ENCODE results near the gene RDH11. TPM values are rescaled to one million over a fixed set of nuclear protein-coding genes. Genes with fewer than 3 reads are reported as not detected.

Gene RDH11
- total RNA-seq, 1 experiment from 2014 or later = 23.8 TPM

- no peaks in the 10 kb centered on the region for H3K9me3 ChIP-seq
- H3K4me3 ChIP-seq = no peak overlapping the region
- DNase-seq = no peak
- H3K27me3 ChIP-seq = no peaks in the 10 kb centered on the region
- no peaks in the 10 kb centered on the region for H3K36me3 ChIP-seq
Measured at GRCh38 chr14:67638642-67639041, 56.9 kb downstream of the RDH11 start.

GRCh38 chr14:67636361-67636919, 59.1 kb downstream of the RDH11 start:
- Histone ChIP-seq H3K27me3 (no peaks in the 10 kb centered on the region), H3K4me3 (no peak overlapping the region), H3K36me3 (no peaks in the 10 kb centered on the region), H3K9me3 (no peaks in the 10 kb centered on the region)
- DNase-seq = no peak

DNA sequence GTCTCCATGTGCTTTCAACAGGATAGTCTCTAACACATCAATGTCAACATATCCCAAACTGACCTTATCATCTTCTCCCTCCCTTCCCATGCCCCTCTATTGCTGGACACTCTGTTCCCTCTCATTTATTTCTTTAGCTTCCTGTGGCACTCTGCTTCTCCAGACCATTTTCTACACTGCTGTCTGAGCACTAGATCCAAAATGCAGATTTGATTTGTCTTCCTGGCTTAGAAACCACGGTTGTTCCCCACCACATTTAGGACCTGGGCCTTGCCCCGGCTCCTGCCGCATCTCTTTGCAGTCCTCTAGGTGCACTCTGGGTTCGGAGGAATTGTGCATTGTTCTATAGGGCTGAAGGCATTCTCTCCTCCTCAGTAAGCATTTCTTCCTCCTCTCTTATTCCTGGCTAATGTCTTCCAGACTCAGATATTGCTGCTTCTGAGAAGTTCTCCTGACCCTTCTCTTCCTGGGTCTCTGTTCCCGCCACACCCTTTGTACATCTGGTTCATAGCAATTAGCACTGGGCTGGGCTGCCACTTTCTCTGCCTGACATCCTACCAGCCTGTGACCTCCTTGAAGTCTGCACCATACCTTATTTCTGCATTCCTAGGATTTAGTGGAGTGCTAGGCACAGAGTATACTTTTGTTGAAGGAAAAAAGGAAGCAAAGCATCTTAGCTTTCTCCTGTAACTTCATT, 62.0 kb downstream of the RDH11 start:
- no peak for DNase-seq
- H3K27me3 ChIP-seq = no peaks in the 10 kb centered on the region
- no peaks in the 10 kb centered on the region for H3K9me3 ChIP-seq
- H3K4me3 ChIP-seq = no peak overlapping the region
- H3K36me3 ChIP-seq = no peaks in the 10 kb centered on the region

GRCh38 chr14:67630938-67631337, 64.6 kb downstream of the RDH11 start:
- no peaks in the 10 kb centered on the region for H3K36me3 ChIP-seq
- H3K27me3 ChIP-seq = no peaks in the 10 kb centered on the region
- no peak for DNase-seq

DNA sequence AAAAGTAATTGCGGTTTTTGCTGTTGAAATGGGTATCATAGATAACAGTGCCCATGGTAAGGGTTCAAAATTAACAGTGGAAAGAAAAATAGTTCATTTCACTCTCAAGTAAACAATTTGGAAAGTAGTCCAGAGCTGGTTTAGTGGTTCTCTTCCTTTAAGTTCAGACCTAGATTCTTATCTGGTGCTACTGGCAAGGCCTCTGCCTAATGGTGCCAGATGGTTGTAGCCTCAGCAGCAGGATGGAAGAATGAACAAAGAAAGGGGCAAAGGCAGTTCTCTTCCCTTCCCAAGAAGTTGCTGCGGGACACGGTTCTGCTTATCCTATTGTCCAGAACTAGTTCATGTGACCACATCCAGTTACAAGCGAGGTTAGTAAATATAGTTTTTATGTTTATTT, 65.4 kb downstream of the RDH11 start:
- no peak for DNase-seq
- no peak overlapping the region for H3K4me3 ChIP-seq
- no peaks in the 10 kb centered on the region for H3K27me3 ChIP-seq
- H3K9me3 ChIP-seq = no peaks in the 10 kb centered on the region
- H3K36me3 ChIP-seq = no peaks in the 10 kb centered on the region

More at GRCh38 chr14:67630938-67631337, 64.6 kb downstream of the RDH11 start:
- H3K4me3 ChIP-seq = no peak overlapping the region
- no peaks in the 10 kb centered on the region for H3K9me3 ChIP-seq

DNA sequence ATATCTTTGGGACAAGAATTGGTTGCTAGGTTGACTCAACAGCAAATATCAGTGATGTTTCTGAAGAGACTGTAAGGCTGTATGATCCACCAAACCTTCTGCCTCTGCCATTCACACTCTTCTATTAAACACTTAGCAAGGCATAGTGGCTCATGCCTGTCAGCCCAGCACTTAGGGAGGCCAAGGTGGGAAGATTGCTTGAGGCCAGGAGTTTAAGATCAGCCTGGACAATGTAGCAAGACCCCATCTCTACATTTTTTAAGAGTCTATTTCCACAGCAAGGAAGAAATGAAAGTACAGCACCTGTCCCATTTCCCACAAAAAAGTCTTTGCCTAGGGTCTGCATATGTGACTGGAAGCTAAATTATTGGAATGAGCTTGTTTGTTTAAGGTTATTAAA, 68.0 kb downstream of the RDH11 start:
- Histone ChIP-seq H3K9me3 (no peaks in the 10 kb centered on the region), H3K4me3 (no peak overlapping the region)
- no peak for DNase-seq

More for the DNA sequence above, 68.0 kb downstream of the RDH11 start:
- no peaks in the 10 kb centered on the region for H3K36me3 ChIP-seq
- no peaks in the 10 kb centered on the region for H3K27me3 ChIP-seq

Other genes starting within 250 kb of the RDH11 start
- 5.9 TPM in 1 of 2 replicates, not detected in the other for gene TMEM229B, start 207.0 kb downstream of the RDH11 start, total RNA-seq (2014; rRNA removed; shearing (Covaris generic); ENCODE audit: low replicate concordance)
- gene PLEKHH1, start 162.5 kb downstream of the RDH11 start, total RNA-seq (2014; rRNA removed; shearing (Covaris generic); ENCODE audit: low replicate concordance) = 0.07 and 0.47 TPM in 2 replicates
- 19.4 and 48.5 TPM in 2 replicates for gene PIGH, start 95.5 kb downstream of the RDH11 start, total RNA-seq (2014; rRNA removed; shearing (Covaris generic); ENCODE audit: low replicate concordance)
- gene ARG2, start 75.8 kb downstream of the RDH11 start, total RNA-seq (2014; rRNA removed; shearing (Covaris generic); ENCODE audit: low replicate concordance) = 1.4 and 3.6 TPM in 2 replicates
- 46.6 and 124 TPM in 2 replicates for gene VTI1B, start 21.1 kb downstream of the RDH11 start, total RNA-seq (2014; rRNA removed; shearing (Covaris generic); ENCODE audit: low replicate concordance)
- gene RDH12, start 6.1 kb upstream of the RDH11 start, total RNA-seq (2014; rRNA removed; shearing (Covaris generic); ENCODE audit: low replicate concordance) = 0.07 and 0.20 TPM in 2 replicates
- 3.3 and 9.7 TPM in 2 replicates for gene ZFYVE26, start 120.8 kb upstream of the RDH11 start, total RNA-seq (2014; rRNA removed; shearing (Covaris generic); ENCODE audit: low replicate concordance)
- 2.6 and 7.2 TPM in 2 replicates for gene RAD51B, start 124.0 kb upstream of the RDH11 start, total RNA-seq (2014; rRNA removed; shearing (Covaris generic); ENCODE audit: low replicate concordance)